IMR-90 (cell line): Measurements from ENCODE around the gene ESR2. TPM values are rescaled to one million over a fixed set of nuclear protein-coding genes. Genes with fewer than 3 reads are reported as not detected.
A peak's percentile ranks its signal among the peaks of the same experiment; 100 is the strongest.

Experiments used
- ATAC-seq: fragments of 200-7000 bp; cut with Tn5 transposase; 2 replicates; pipeline ENCODE4 v1.9.1; 2020; ENCODE audit warnings: low read depth, mild to moderate bottlenecking, moderate library complexity
- BruUV-seq: library from RNA; stranded (reverse); fragments of 400-500 nt; replicated peaks from 2 replicates; lab custom pipeline; 2021; lab: Mats Ljungman, UMichigan
- CTCF ChIA-PET: fragments of 300-600 bp; formaldehyde crosslinking; extraction: SDS; loops from one replicate; lab custom pipeline; 2021; ENCODE audit warnings: antibody characterized with exemption; lab: Yijun Ruan, JAX
- POLR2A ChIA-PET: fragments of 300-600 bp; sonication (Branson Sonifier 250); formaldehyde crosslinking; loops from one replicate; lab custom pipeline; 2022; ENCODE audit warnings: antibody characterized with exemption; ENCODE audit not compliant: unreplicated experiment; lab: Charles Lee
- DNase-seq: peaks from one replicate; pipeline ENCODE4 v3.0.0; 2013
- H2AFZ ChIP-seq: replicated peaks from 2 replicates; pipeline ENCODE3; 2013; ENCODE audit warnings: low read length, mild to moderate bottlenecking; ENCODE audit not compliant: poor library complexity
- H2AK5ac ChIP-seq: 2 replicates; pipeline ENCODE4 v1.6.1; 2013; ENCODE audit warnings: low read depth, low read length, inconsistent platforms
- H2AK9ac ChIP-seq: replicated peaks from 2 replicates; pipeline ENCODE3; 2013; ENCODE audit warnings: mild to moderate bottlenecking, low read depth, low read length, moderate library complexity; ENCODE audit not compliant: poor library complexity
- H2BK120ac ChIP-seq: 2 replicates; pipeline ENCODE4 v1.6.1; 2013; ENCODE audit warnings: low read depth, low read length, inconsistent platforms
- H2BK15ac ChIP-seq: 3 replicates; pipeline ENCODE4 v1.6.1; 2013; ENCODE audit warnings: low read depth, low read length, inconsistent platforms
- H2BK20ac ChIP-seq: 2 replicates; pipeline ENCODE4 v1.6.1; 2013; ENCODE audit warnings: low read depth, mild to moderate bottlenecking, inconsistent platforms, low read length, moderate library complexity
- H2BK5ac ChIP-seq: 2 replicates; pipeline ENCODE4 v1.6.1; 2013; ENCODE audit warnings: mild to moderate bottlenecking, low read depth, low read length, inconsistent platforms; ENCODE audit not compliant: poor library complexity, severe bottlenecking
- H3K14ac ChIP-seq: replicated peaks from 2 replicates; pipeline ENCODE4 v1.6.1; 2013; ENCODE audit warnings: low read depth, low read length, inconsistent platforms
- H3K18ac ChIP-seq: 2 replicates; pipeline ENCODE4 v1.6.1; 2013; ENCODE audit warnings: low read depth, low read length, control low read depth
- H3K23ac ChIP-seq: 2 replicates; pipeline ENCODE4 v1.6.1; 2013; ENCODE audit warnings: low read depth, low read length, inconsistent platforms
- H3K27ac ChIP-seq: 2 replicates; pipeline ENCODE4 v1.5.1; 2013; ENCODE audit warnings: mild to moderate bottlenecking, control low read depth, low read length; ENCODE audit not compliant: insufficient read depth
- H3K27me3 ChIP-seq: 2 replicates; pipeline ENCODE4 v1.6.1; 2013; ENCODE audit warnings: low read length; ENCODE audit not compliant: control insufficient read depth, insufficient read depth
- H3K36me3 ChIP-seq: 2 replicates; pipeline ENCODE4 v1.6.1; 2013; ENCODE audit warnings: low read length, mixed read lengths; ENCODE audit not compliant: control insufficient read depth, insufficient read depth
- H3K4ac ChIP-seq: 2 replicates; pipeline ENCODE4 v1.6.1; 2013; ENCODE audit warnings: low read depth, low read length, inconsistent platforms
- H3K4me1 ChIP-seq: 2 replicates; pipeline ENCODE4 v1.6.1; 2013; ENCODE audit warnings: low read length, mixed read lengths; ENCODE audit not compliant: control insufficient read depth, insufficient read depth
- H3K4me2 ChIP-seq: 2 replicates; pipeline ENCODE4 v1.6.1; 2013; ENCODE audit warnings: low read depth, mild to moderate bottlenecking, control low read depth, low read length, moderate library complexity
- H3K4me3 ChIP-seq: 2 replicates; pipeline ENCODE4 v1.5.1; 2013; ENCODE audit warnings: low read depth, mild to moderate bottlenecking, control low read depth, low read length, moderate library complexity; ENCODE audit not compliant: insufficient read depth
- H3K56ac ChIP-seq: 2 replicates; pipeline ENCODE4 v1.6.1; 2013; ENCODE audit warnings: low read length, inconsistent platforms; ENCODE audit not compliant: insufficient read depth; ENCODE audit errors: extremely low read depth
- H3K79me1 ChIP-seq, 2 experiments: 2 replicates each; pipeline ENCODE4 v1.6.1; 2013; ENCODE audit warnings: low read length in 2 of 2, inconsistent platforms in 1 of 2, low read depth in 1 of 2
- H3K9ac ChIP-seq: 2 replicates; pipeline ENCODE4 v1.6.1; 2013; ENCODE audit warnings: low read depth, low read length, control low read depth
- H3K9me1 ChIP-seq: 2 replicates; pipeline ENCODE4 v1.6.1; 2013; ENCODE audit warnings: low read length, inconsistent platforms; ENCODE audit not compliant: insufficient read depth
- H3K9me3 ChIP-seq: 2 replicates; pipeline ENCODE4 v1.6.1; 2013; ENCODE audit warnings: low read length; ENCODE audit not compliant: control insufficient read depth, insufficient read depth
- H4K20me1 ChIP-seq: 2 replicates; pipeline ENCODE4 v1.6.1; 2013; ENCODE audit warnings: low read length, inconsistent platforms; ENCODE audit not compliant: insufficient read depth
- H4K5ac ChIP-seq: 2 replicates; pipeline ENCODE4 v1.6.1; 2013; ENCODE audit warnings: mild to moderate bottlenecking, low read depth, low read length, control low read depth
- H4K8ac ChIP-seq, 2 experiments: 2 replicates each; pipeline ENCODE4 v1.6.1; 2013; ENCODE audit warnings: low read depth in 2 of 2, low read length in 2 of 2, control low read depth in 1 of 2, inconsistent platforms in 1 of 2
- H4K91ac ChIP-seq: 2 replicates; pipeline ENCODE4 v1.6.1; 2013; ENCODE audit warnings: low read depth, low read length, inconsistent platforms; ENCODE audit not compliant: insufficient read depth
- BHLHE40 ChIP-seq: fragments of 150-350 bp; IDR thresholded peaks from 2 replicates; pipeline ENCODE4 v1.6.1; 2016; ENCODE audit warnings: mild to moderate bottlenecking, low read depth, low read length
- CHD1 ChIP-seq: IDR thresholded peaks from 2 replicates; pipeline ENCODE4 v1.6.1; 2012; ENCODE audit warnings: low read depth, low read length, improper control_type of control experiment
- FOS ChIP-seq: fragments of 150-350 bp; IDR thresholded peaks from 2 replicates; pipeline ENCODE4 v1.6.1; 2016; ENCODE audit warnings: low read depth, low read length
- MAFK ChIP-seq: IDR thresholded peaks from 2 replicates; pipeline ENCODE4 v1.6.1; 2012; ENCODE audit warnings: low read depth, low read length, improper control_type of control experiment
- MXI1 ChIP-seq: IDR thresholded peaks from 2 replicates; pipeline ENCODE4 v1.6.1; 2012; ENCODE audit warnings: low read depth, mild to moderate bottlenecking, low read length, moderate library complexity, borderline replicate concordance
- NFE2L2 ChIP-seq: fragments of 150-350 bp; IDR thresholded peaks from 2 replicates; pipeline ENCODE4 v1.6.1; 2016; ENCODE audit warnings: low read depth, mild to moderate bottlenecking, low read length
- POLR2A ChIP-seq: IDR thresholded peaks from 2 replicates; pipeline ENCODE4 v1.6.1; 2012; ENCODE audit warnings: mild to moderate bottlenecking, low read depth, low read length
- RAD21 ChIP-seq: IDR thresholded peaks from 2 replicates; pipeline ENCODE4 v1.6.1; 2012; ENCODE audit warnings: low read length, improper control_type of control experiment
- RCOR1 ChIP-seq: IDR thresholded peaks from 2 replicates; pipeline ENCODE4 v1.6.1; 2012; ENCODE audit warnings: mild to moderate bottlenecking, low read length, improper control_type of control experiment; ENCODE audit not compliant: insufficient replicate concordance
- RFX5 ChIP-seq: IDR thresholded peaks from 2 replicates; pipeline ENCODE4 v1.8.0; 2012; ENCODE audit warnings: low read depth, mild to moderate bottlenecking, low read length, moderate library complexity
- SMC3 ChIP-seq: fragments of 150-350 bp; IDR thresholded peaks from 2 replicates; pipeline ENCODE4 v1.6.1; 2016; ENCODE audit warnings: low read depth, mild to moderate bottlenecking, antibody characterized with exemption, low read length, moderate library complexity
- WGBS, 2 experiments: methylation state at CpG; one replicate each; pipeline versions ENCODE4 v1.1.5 to v1.1.7; 2013; ENCODE audit warnings: missing lambda C conversion rate in 2 of 2; ENCODE audit not compliant: insufficient read length in 1 of 2; ENCODE audit errors: extremely low coverage in 2 of 2; 5-methylcytosine and 5-hydroxymethylcytosine counted together
- dilution Hi-C: fragments of 300-500 bp; cut with HindIII; formaldehyde crosslinking; loops from one replicate; pipeline ENCODE4 v1.14.3; 2018; ENCODE audit warnings: low sequenced_read_pairs; ENCODE audit not compliant: unreplicated experiment
- in situ Hi-C: fragments of 300-500 bp; cut with MboI; formaldehyde crosslinking; loops from 3 replicates; pipeline ENCODE4 v1.14.3; 2019; ENCODE audit warnings: low sequenced_read_pairs, inconsistent platforms, mixed read lengths
- intact Hi-C: fragments of 100-400 bp; cut with micrococcal nuclease; formaldehyde crosslinking; loops from 2 replicates; pipeline ENCODE4 v1.10.0; 2022
- polyA plus RNA-seq, 3 experiments: library from polyadenylated mRNA; depleted of rRNA; stranded (reverse); fragments of >200 nt; gene quantifications; 2 replicates each; pipeline ENCODE4 v1.2.3, GENCODE V29; 2012; ENCODE audit warnings: low replicate concordance in 1 of 3
- total RNA-seq: library from RNA; depleted of rRNA; stranded (reverse); fragments of >200 nt; gene quantifications from 2 replicates; pipeline ENCODE4 v1.2.3, GENCODE V29; 2012
- TF ChIP-seq, protein P1 (sequence below): fragments of 150-350 bp; IDR thresholded peaks from 2 replicates; pipeline ENCODE4 v1.6.1; 2017; ENCODE audit warnings: mild to moderate bottlenecking, antibody characterized with exemption, low read length, low read depth
- TF ChIP-seq, protein P2 (sequence below): fragments of 150-350 bp; IDR thresholded peaks from 2 replicates; pipeline ENCODE4 v1.6.1; 2016; ENCODE audit warnings: low read depth, mild to moderate bottlenecking, low read length, moderate library complexity, borderline replicate concordance
- TF ChIP-seq, protein P3 (sequence below): conservative IDR thresholded peaks from 2 replicates; pipeline ENCODE4 v1.5.1; 2012; ENCODE audit warnings: mild to moderate bottlenecking, low read depth, low read length, improper control_type of control experiment

ESR2 gene
- total and polyA plus RNA-seq, 2 of the 4 experiments (the other 2 are of a cell fraction): under 0.01 to 0.03 TPM

DNA sequence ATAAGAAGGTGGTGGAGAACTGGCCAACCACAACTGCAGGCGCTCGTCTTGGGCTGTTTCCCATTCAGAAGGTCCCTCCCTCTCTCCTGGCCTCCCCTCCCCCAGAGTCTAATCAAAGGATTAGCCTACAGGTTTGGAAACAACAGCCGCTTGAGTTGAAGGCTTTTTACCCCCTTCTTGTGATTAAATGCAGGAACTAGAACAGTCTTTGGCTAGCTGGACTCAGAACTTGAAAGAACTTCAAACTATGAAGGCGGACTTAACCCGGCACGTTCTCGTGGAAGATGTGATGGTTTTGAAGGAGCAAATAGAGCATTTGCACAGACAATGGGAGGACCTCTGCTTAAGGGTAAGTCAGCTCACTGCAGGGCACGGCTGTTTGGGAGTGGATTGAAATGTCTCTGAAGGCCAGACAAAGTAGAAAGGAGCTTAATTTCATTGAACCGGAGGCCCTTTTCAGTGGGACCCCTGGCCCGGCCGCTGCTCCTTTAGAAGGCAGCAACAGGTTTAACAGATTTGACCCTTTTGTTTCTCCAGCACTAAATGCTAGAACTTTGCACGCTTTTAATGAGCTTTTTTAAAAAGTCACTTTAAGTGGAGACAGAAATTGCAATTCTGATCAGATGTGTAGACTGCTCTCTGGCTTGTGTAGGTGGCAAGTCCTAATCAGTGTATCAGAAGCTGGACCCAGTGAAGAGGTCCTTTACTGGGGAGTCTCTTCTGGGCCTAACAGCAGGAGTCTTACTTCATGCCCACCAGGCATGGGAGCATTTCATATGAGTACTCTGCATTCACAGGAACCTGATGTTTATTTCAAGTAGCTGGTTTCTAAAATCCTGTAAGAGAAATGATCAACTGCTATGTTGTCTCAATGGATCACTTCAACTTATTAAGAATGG, 107.7 kb downstream of the ESR2 start:
- H3K9me3 ChIP-seq: no peaks in the 10 kb centered on the region
- H2AK5ac ChIP-seq: no peak overlapping the region
- H3K14ac ChIP-seq: no peak overlapping the region
- H3K4me1 ChIP-seq: peaks cover 3% of the 10 kb centered on the region
- H4K91ac ChIP-seq: no peak overlapping the region
- intact Hi-C loops (loop anchor here (2.0 kb wide), 1 partner anchor 76 kb away; no protein-coding TSS in a partner anchor), in situ Hi-C loops (no loop called here), dilution Hi-C loops (no loop called here)
- H3K4me3 ChIP-seq: no peak overlapping the region
- H3K9me1 ChIP-seq: peaks cover 6% of the 10 kb centered on the region; the same call in 1 of the 2 replicates
- H3K79me1 ChIP-seq: no peaks in the 10 kb centered on the region
- H3K27ac ChIP-seq: no peak overlapping the region
- H2AK9ac ChIP-seq: peak overlapping the region; percentile 38
- no peak overlapping the region for H3K18ac ChIP-seq
- no peaks in the 10 kb centered on the region for H3K27me3 ChIP-seq
- no peak overlapping the region for H4K5ac ChIP-seq
- no peak overlapping the region for H3K23ac ChIP-seq
- DNase-seq (no peak), ATAC-seq (no peak)
- no peak overlapping the region for H3K4ac ChIP-seq
- H2BK120ac ChIP-seq: no peak overlapping the region
- no peak overlapping the region for H2BK15ac ChIP-seq
- ChIA-PET POLR2A (no interaction called here), CTCF (no interaction called here)
- no peak overlapping the region for H4K8ac ChIP-seq
- no peak overlapping the region for H3K56ac ChIP-seq
- H2BK20ac ChIP-seq: 0 out of 2 replicates have a peak overlapping the region, but pooled peaks have one; percentile 21
- no peaks in the 10 kb centered on the region for H3K36me3 ChIP-seq
- H2AFZ ChIP-seq: no peak overlapping the region
- no peak overlapping the region for H3K9ac ChIP-seq
- BruUV-seq: no TSS peak
- H2BK5ac ChIP-seq: no peak overlapping the region
- H4K20me1 ChIP-seq: no peaks in the 10 kb centered on the region
- H3K4me2 ChIP-seq: no peak overlapping the region
- WGBS, 2 experiments: 73% methylated on average over 7 of the region's 12 CpGs; no CpG with 5 or more reads in 1 of the 2 experiments
- TF ChIP-seq RAD21 (no peak), RCOR1 (no peak), POLR2A (no peak), SMC3 (no peak), BHLHE40 (no peak), MXI1 (no peak), FOS (no peak), CHD1 (no peak), RFX5 (no peak), MAFK (no peak), NFE2L2 (no peak)
- TF ChIP-seq, protein P1, sequence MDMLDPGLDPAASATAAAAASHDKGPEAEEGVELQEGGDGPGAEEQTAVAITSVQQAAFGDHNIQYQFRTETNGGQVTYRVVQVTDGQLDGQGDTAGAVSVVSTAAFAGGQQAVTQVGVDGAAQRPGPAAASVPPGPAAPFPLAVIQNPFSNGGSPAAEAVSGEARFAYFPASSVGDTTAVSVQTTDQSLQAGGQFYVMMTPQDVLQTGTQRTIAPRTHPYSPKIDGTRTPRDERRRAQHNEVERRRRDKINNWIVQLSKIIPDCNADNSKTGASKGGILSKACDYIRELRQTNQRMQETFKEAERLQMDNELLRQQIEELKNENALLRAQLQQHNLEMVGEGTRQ: no peak
- TF ChIP-seq, protein P2, sequence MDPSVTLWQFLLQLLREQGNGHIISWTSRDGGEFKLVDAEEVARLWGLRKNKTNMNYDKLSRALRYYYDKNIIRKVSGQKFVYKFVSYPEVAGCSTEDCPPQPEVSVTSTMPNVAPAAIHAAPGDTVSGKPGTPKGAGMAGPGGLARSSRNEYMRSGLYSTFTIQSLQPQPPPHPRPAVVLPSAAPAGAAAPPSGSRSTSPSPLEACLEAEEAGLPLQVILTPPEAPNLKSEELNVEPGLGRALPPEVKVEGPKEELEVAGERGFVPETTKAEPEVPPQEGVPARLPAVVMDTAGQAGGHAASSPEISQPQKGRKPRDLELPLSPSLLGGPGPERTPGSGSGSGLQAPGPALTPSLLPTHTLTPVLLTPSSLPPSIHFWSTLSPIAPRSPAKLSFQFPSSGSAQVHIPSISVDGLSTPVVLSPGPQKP: no peak
- TF ChIP-seq, protein P3, sequence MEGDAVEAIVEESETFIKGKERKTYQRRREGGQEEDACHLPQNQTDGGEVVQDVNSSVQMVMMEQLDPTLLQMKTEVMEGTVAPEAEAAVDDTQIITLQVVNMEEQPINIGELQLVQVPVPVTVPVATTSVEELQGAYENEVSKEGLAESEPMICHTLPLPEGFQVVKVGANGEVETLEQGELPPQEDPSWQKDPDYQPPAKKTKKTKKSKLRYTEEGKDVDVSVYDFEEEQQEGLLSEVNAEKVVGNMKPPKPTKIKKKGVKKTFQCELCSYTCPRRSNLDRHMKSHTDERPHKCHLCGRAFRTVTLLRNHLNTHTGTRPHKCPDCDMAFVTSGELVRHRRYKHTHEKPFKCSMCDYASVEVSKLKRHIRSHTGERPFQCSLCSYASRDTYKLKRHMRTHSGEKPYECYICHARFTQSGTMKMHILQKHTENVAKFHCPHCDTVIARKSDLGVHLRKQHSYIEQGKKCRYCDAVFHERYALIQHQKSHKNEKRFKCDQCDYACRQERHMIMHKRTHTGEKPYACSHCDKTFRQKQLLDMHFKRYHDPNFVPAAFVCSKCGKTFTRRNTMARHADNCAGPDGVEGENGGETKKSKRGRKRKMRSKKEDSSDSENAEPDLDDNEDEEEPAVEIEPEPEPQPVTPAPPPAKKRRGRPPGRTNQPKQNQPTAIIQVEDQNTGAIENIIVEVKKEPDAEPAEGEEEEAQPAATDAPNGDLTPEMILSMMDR: no peak
